ENCODE data around the gene SPSB3. TPM values are rescaled to one million over a fixed set of nuclear protein-coding genes. Genes with fewer than 3 reads are reported as not detected.

SPSB3 gene
- total RNA-seq: 35.0 and 57.9 TPM in 2 replicates

- DNase-seq (ENCODE audit: low read depth): peak; percentile 97
- peak within 1 kb of the TSS; percentile 88 for H3K4me3 ChIP-seq (ENCODE audit: low read depth, low read length)
- TF ChIP-seq CTCF (conservative IDR thresholded peaks at IDR 0.05; ENCODE audit: low read depth, low read length): no peak
Observed at GRCh38 chr16:1782408-1783264, at the start of gene SPSB3, which contains the start of gene NUBP2. Gene SPSB3 (minus strand): TSS chr16:1782571. CDS start chr16:1781483, 1,088 bp downstream. Gene NUBP2 (plus strand): TSS chr16:1782960. CDS start chr16:1783021, 61 bp downstream.

DNA sequence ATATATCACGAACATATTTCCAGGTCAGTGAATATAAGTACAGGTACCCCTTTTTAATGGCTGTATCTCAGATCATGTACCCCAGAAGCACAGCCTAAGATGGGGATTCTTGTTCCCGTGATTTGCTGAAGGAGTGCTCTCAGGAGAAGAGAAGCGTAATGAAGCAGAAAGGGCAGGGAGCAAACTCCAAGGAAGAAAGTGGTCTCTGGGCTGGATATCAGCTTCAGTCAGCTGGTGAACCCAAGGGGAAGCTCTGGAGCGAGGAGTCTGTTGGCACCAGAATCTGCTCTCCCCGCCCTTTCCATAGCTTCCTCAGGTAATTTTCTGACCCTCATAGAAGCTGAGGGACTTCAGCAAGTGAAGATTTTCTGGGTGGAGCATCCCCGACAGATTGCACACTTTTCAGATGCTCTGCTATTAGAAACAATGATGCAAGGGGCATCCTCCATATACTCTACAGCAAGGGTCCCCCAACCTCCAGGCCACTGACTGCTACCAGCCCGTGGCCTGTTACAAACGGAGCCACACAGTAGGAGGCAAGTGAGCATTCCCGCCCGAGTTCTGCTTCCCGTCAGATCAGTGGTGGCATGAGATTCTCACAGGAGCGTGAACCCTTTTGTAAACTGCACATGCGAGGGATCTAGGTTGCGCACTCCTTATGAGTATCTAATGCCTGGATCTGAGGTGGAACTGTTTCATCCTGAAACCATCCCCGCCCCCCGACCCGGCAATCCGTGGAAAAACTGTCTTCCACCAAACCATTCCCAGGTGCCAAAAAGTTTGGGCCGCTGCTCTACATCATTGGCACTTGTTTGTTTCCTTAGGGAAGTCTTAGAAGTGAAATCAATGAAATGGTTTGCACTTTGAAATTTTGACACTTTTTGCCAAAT, 49.1 kb upstream of the SPSB3 start:
- TF ChIP-seq CTCF (conservative IDR thresholded peaks at IDR 0.05; ENCODE audit: low read depth, low read length): no peak
- no peak for DNase-seq (ENCODE audit: low read depth)
- no peak overlapping the region for H3K4me3 ChIP-seq (ENCODE audit: low read depth, low read length)

GRCh38 chr16:1830213-1830612, 47.8 kb upstream of the SPSB3 start:
- peak overlapping the region; percentile 84 for H3K4me3 ChIP-seq (ENCODE audit: low read depth, low read length)
- TF ChIP-seq CTCF (conservative IDR thresholded peaks at IDR 0.05; ENCODE audit: low read depth, low read length): no peak
- peak; percentile 50 for DNase-seq (ENCODE audit: low read depth)

GRCh38 chr16:1828645-1829410, 46.5 kb upstream of the SPSB3 start:
- peak overlapping the region; percentile 84 for H3K4me3 ChIP-seq (ENCODE audit: low read depth, low read length)
- TF ChIP-seq CTCF (conservative IDR thresholded peaks at IDR 0.05; ENCODE audit: low read depth, low read length): no peak
- DNase-seq (ENCODE audit: low read depth): peak; percentile 48

DNA sequence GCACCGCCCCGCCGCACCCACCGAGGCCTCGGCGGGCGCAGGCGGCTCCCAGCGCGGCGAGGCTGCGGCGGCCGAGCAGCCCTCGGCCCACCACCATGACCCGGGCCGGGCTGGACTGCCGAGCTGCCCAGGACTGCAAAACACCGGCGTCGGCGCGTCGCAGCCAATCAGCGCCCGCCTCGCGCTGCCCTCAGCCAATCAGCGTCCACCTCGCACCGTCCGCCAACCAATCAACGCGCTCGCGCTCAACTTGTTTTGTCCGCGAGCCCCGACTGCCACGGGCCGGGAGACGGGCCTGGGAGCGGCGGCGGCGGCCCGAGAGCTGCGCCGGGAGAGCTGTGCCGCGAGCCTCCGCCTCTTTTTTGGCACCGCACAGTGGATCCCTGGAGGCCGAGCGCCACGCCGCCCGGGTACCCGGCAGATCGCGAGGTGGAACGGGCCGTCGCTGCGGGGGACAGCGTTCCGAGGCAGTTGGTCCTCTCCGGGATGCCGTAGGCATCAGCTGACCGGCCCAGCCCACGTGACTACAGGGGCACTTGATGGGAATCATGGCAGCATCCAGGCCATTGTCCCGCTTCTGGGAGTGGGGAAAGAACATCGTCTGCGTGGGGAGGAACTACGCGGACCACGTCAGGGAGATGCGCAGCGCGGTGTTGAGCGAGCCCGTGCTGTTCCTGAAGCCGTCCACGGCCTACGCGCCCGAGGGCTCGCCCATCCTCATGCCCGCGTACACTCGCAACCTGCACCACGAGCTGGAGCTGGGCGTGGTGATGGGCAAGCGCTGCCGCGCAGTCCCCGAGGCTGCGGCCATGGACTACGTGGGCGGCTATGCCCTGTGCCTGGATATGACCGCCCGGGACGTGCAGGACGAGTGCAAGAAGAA, 44.6 kb upstream of the SPSB3 start, which contains the start of the genes FAHD1 and HAGH:
Gene FAHD1 (plus strand): TSS at position 516 of the 883 bp plus-strand sequence. CDS start 33 bp downstream, at position 549.
Gene HAGH (minus strand): TSS at position 135 of the 883 bp plus-strand sequence. CDS start 38 bp downstream, at position 97.
- H3K4me3 ChIP-seq (ENCODE audit: low read depth, low read length): peak within 1 kb of the TSS; percentile 84
- peak; percentile 56 for DNase-seq (ENCODE audit: low read depth)
- no peak for TF ChIP-seq CTCF (conservative IDR thresholded peaks at IDR 0.05; ENCODE audit: low read depth, low read length)

All from epithelial cell of proximal tubule (primary cell).